HEK293 (cell line): ENCODE data around the gene PPIL6.

Experiments
- CTCF ChIA-PET: fragments of 350-600 bp; formaldehyde crosslinking; extraction: SDS; loops from one replicate; lab custom pipeline; 2021; ENCODE audit warnings: antibody characterized with exemption; lab: Yijun Ruan, JAX
- POLR2A ChIA-PET: fragments of 300-600 bp; formaldehyde crosslinking; extraction: SDS; loops from one replicate; lab custom pipeline; 2020; ENCODE audit warnings: antibody characterized with exemption, inconsistent platforms; lab: Yijun Ruan, JAX
- H3K27ac ChIP-seq: fragments of 200-500 bp; sonication (Bioruptor generic); 2 replicates; pipeline ENCODE4 v1.5.1; 2014; ENCODE audit warnings: low read depth, low read length, control low read depth, inconsistent platforms; ENCODE audit errors: extremely low read depth
- H3K36me3 ChIP-seq, 2 experiments: fragments of 200-500 bp in 1 of 2; sonication (Bioruptor generic) in 1 of 2; 1 replicate in 1 of 2; 2 replicates in 1 of 2; pipeline ENCODE4 v1.5.1; 2014 to 2017; ENCODE audit warnings: inconsistent platforms in 2 of 2, low read length in 2 of 2; ENCODE audit not compliant: control insufficient read depth in 2 of 2, insufficient read depth in 1 of 2
- H3K4me1 ChIP-seq: fragments of 200-500 bp; sonication (Bioruptor generic); 2 replicates; pipeline ENCODE4 v1.5.1; 2014; ENCODE audit warnings: mild to moderate bottlenecking, low read length, inconsistent platforms; ENCODE audit not compliant: control insufficient read depth, insufficient read depth
- H3K4me3 ChIP-seq: 2 replicates; pipeline ENCODE4 v1.5.1; 2011; ENCODE audit warnings: low read depth, mild to moderate bottlenecking, control low read depth, low read length, moderate library complexity
- H3K9me3 ChIP-seq: fragments of 200-500 bp; sonication (Bioruptor generic); 2 replicates; pipeline ENCODE4 v1.5.1; 2014; ENCODE audit warnings: low read depth, low read length, inconsistent platforms; ENCODE audit not compliant: control insufficient read depth, insufficient read depth
- BCL6B ChIP-seq: fragments of 450-650 bp; formaldehyde crosslinking; IDR thresholded peaks from 2 replicates; pipeline ENCODE4 v1.5.1; 2017; ENCODE audit warnings: missing biosample characterization, missing genetic modification characterization
- KLF1 ChIP-seq: fragments of 450-650 bp; formaldehyde crosslinking; IDR thresholded peaks from 2 replicates; pipeline ENCODE4 v1.5.1; 2016; ENCODE audit warnings: missing biosample characterization, missing genetic modification characterization
- PRDM6 ChIP-seq: fragments of 450-650 bp; formaldehyde crosslinking; IDR thresholded peaks from 2 replicates; pipeline ENCODE4 v1.5.1; 2017; ENCODE audit warnings: missing biosample characterization, missing genetic modification characterization
- SCRT1 ChIP-seq: fragments of 450-650 bp; formaldehyde crosslinking; IDR thresholded peaks from 2 replicates; pipeline ENCODE4 v1.5.1; 2016; ENCODE audit warnings: missing biosample characterization, missing genetic modification characterization, borderline replicate concordance
- ZBTB48 ChIP-seq: fragments of 450-650 bp; formaldehyde crosslinking; IDR thresholded peaks from 2 replicates; pipeline ENCODE4 v1.5.1; 2016; ENCODE audit warnings: missing biosample characterization, missing genetic modification characterization
- ZBTB49 ChIP-seq: fragments of 450-650 bp; formaldehyde crosslinking; IDR thresholded peaks from 2 replicates; pipeline ENCODE4 v1.5.1; 2016; ENCODE audit warnings: missing biosample characterization, missing genetic modification characterization, low read depth
- ZBTB8A ChIP-seq: fragments of 450-650 bp; formaldehyde crosslinking; IDR thresholded peaks from 2 replicates; pipeline ENCODE4 v1.5.1; 2016; ENCODE audit warnings: missing biosample characterization, missing genetic modification characterization
- ZFHX2 ChIP-seq: fragments of 450-650 bp; formaldehyde crosslinking; conservative IDR thresholded peaks from 2 replicates; pipeline ENCODE4 v1.5.1; 2016; ENCODE audit warnings: missing biosample characterization, missing genetic modification characterization
- ZNF132 ChIP-seq: fragments of 450-650 bp; formaldehyde crosslinking; IDR thresholded peaks from 2 replicates; pipeline ENCODE4 v1.5.1; 2017; ENCODE audit warnings: missing biosample characterization, missing genetic modification characterization, borderline replicate concordance
- ZNF138 ChIP-seq: fragments of 450-650 bp; formaldehyde crosslinking; IDR thresholded peaks from 2 replicates; pipeline ENCODE4 v1.5.1; 2016; ENCODE audit warnings: missing biosample characterization, missing genetic modification characterization, borderline replicate concordance
- ZNF214 ChIP-seq: fragments of 450-650 bp; formaldehyde crosslinking; IDR thresholded peaks from 2 replicates; pipeline ENCODE4 v1.5.1; 2017; ENCODE audit warnings: missing biosample characterization, mild to moderate bottlenecking, missing genetic modification characterization, borderline replicate concordance
- ZNF266 ChIP-seq: fragments of 450-650 bp; formaldehyde crosslinking; IDR thresholded peaks from 2 replicates; pipeline ENCODE4 v1.5.1; 2016; ENCODE audit warnings: missing biosample characterization, missing genetic modification characterization, low read depth
- ZNF341 ChIP-seq: fragments of 450-650 bp; formaldehyde crosslinking; IDR thresholded peaks from 2 replicates; pipeline ENCODE4; 2016; ENCODE audit warnings: low read depth, missing biosample characterization, missing genetic modification characterization
- ZNF354C ChIP-seq: fragments of 450-650 bp; formaldehyde crosslinking; IDR thresholded peaks from 2 replicates; pipeline ENCODE4 v1.5.1; 2016; ENCODE audit warnings: missing biosample characterization, missing genetic modification characterization, low read depth, borderline replicate concordance
- ZNF48 ChIP-seq: fragments of 450-650 bp; formaldehyde crosslinking; IDR thresholded peaks from 2 replicates; pipeline ENCODE4 v1.5.1; 2016; ENCODE audit warnings: missing biosample characterization, missing genetic modification characterization
- ZNF549 ChIP-seq: fragments of 450-650 bp; IDR thresholded peaks from 2 replicates; pipeline ENCODE4 v1.5.1; 2018; ENCODE audit warnings: missing biosample characterization, missing genetic modification characterization, mild to moderate bottlenecking, inconsistent platforms, moderate library complexity
- ZNF571 ChIP-seq: fragments of 450-650 bp; formaldehyde crosslinking; IDR thresholded peaks from 2 replicates; pipeline ENCODE4 v1.5.0; 2017; ENCODE audit warnings: missing biosample characterization, missing genetic modification characterization
- ZNF639 ChIP-seq: fragments of 450-650 bp; formaldehyde crosslinking; IDR thresholded peaks from 2 replicates; pipeline ENCODE4 v1.5.1; 2016; ENCODE audit warnings: missing biosample characterization, missing genetic modification characterization
- ZNF677 ChIP-seq: fragments of 450-650 bp; IDR thresholded peaks from 2 replicates; pipeline ENCODE4 v1.5.0; 2018; ENCODE audit warnings: missing biosample characterization, mild to moderate bottlenecking, missing genetic modification characterization, moderate library complexity
- ZNF707 ChIP-seq: fragments of 450-650 bp; formaldehyde crosslinking; IDR thresholded peaks from 2 replicates; pipeline ENCODE4 v1.5.1; 2016; ENCODE audit warnings: missing biosample characterization, missing genetic modification characterization
- ZSCAN30 ChIP-seq: fragments of 450-650 bp; IDR thresholded peaks from 2 replicates; pipeline ENCODE4 v1.5.1; 2018; ENCODE audit warnings: missing biosample characterization, mild to moderate bottlenecking, missing genetic modification characterization, moderate library complexity
- TF ChIP-seq, protein P1 (sequence below): fragments of 450-650 bp; IDR thresholded peaks from 2 replicates; pipeline ENCODE4 v1.5.1; 2018; ENCODE audit warnings: missing biosample characterization, mild to moderate bottlenecking, missing genetic modification characterization

PPIL6 gene

DNA sequence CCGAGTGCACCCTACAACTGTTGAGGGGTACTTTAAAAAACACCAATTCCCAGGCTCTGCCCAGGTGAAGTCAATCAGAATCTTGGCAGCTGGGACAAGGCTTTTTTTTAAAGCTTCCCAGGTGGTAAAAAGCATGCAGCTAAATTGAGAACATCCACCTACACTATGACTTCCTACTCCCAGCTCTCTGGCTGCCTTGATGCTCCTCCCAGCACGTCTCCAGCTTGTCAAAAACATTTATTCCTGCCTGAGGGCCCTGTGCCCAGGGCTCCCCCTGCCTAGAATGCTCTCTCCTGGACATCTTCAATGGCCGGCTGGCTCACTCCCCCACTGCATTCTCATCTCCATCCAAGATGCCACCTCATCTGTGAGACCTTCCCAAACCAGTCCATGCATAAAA is 32.7 kb upstream of the PPIL6 start (continued):
- TF ChIP-seq SCRT1 (tag by site-specific recombination) (no peak), ZBTB49 (tag by site-specific recombination) (no peak), ZBTB8A (no peak), ZSCAN30 (tag by site-specific recombination) (no peak), KLF1 (no peak), ZNF132 (tag by site-specific recombination) (no peak)

- no peak for TF ChIP-seq ZNF48 (tag by site-specific recombination)
- TF ChIP-seq ZNF677 (tag by site-specific recombination), result peak; percentile 75
- TF ChIP-seq ZFHX2 (tag by site-specific recombination), result peak; percentile 19; the same call in 1 of the 2 replicates
- no peaks in the 10 kb centered on the region for H3K4me1 ChIP-seq
- H3K4me3 ChIP-seq, result no peak overlapping the region
- POLR2A ChIA-PET, result interaction anchor here (1.3 kb wide), 1 partner anchor 8 kb away, joined by 3 read pairs; no protein-coding TSS in a partner anchor
- H3K9me3 ChIP-seq, result no peaks in the 10 kb centered on the region
- H3K27ac ChIP-seq, result no peak overlapping the region
- peaks cover 33 to 97% of the 10 kb centered on the region in 2 experiments for H3K36me3 ChIP-seq
- CTCF ChIA-PET, result interaction anchor here (1.4 kb wide), 1 partner anchor 7 kb away, joined by 3 read pairs; no protein-coding TSS in a partner anchor
Observed at GRCh38 chr6:109472132-109472995, 31.9 kb upstream of the PPIL6 start.

- Histone ChIP-seq H3K4me3 (no peak overlapping the region), H3K9me3 (no peaks in the 10 kb centered on the region), H3K27ac (no peak overlapping the region), H3K4me1 (no peaks in the 10 kb centered on the region), H3K36me3 (peaks cover 45 to 99% of the 10 kb centered on the region in 2 experiments)
- CTCF ChIA-PET, result no interaction called here
- POLR2A ChIA-PET, result interaction anchor here (0.6 kb wide), 1 partner anchor 1506 kb away, joined by 3 read pairs; no protein-coding TSS in a partner anchor
- TF ChIP-seq ZNF214 (tag by site-specific recombination) (no peak), ZNF571 (tag by site-specific recombination) (no peak), ZNF707 (no peak), ZNF639 (tag by site-specific recombination) (no peak), BCL6B (no peak), PRDM6 (tag by site-specific recombination) (no peak), ZNF266 (tag by site-specific recombination) (no peak), ZNF341 (tag by site-specific recombination) (no peak), ZNF549 (tag by site-specific recombination) (no peak), ZBTB48 (tag by site-specific recombination) (no peak), ZNF354C (no peak), ZNF138 (no peak)
- TF ChIP-seq, protein P1, sequence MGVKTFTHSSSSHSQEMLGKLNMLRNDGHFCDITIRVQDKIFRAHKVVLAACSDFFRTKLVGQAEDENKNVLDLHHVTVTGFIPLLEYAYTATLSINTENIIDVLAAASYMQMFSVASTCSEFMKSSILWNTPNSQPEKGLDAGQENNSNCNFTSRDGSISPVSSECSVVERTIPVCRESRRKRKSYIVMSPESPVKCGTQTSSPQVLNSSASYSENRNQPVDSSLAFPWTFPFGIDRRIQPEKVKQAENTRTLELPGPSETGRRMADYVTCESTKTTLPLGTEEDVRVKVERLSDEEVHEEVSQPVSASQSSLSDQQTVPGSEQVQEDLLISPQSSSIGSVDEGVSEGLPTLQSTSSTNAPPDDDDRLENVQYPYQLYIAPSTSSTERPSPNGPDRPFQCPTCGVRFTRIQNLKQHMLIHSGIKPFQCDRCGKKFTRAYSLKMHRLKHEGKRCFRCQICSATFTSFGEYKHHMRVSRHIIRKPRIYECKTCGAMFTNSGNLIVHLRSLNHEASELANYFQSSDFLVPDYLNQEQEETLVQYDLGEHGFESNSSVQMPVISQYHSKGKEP (tag by site-specific recombination), result no peak
Observed at GRCh38 chr6:109471105-109471810, 30.8 kb upstream of the PPIL6 start.
